IMR-90 (cell line): ENCODE data around the gene PHF21B. TPM values are rescaled to one million over a fixed set of nuclear protein-coding genes. Genes with fewer than 3 reads are reported as not detected.

ENCODE experiments used
- ATAC-seq: fragments of 200-7000 bp; cut with Tn5 transposase; 2 replicates; pipeline ENCODE4 v1.9.1; 2020; ENCODE audit warnings: low read depth, mild to moderate bottlenecking, moderate library complexity
- BruUV-seq: library from RNA; stranded (reverse); fragments of 400-500 nt; replicated peaks from 2 replicates; lab custom pipeline; 2021; lab: Mats Ljungman, UMichigan
- CTCF ChIA-PET: fragments of 300-600 bp; formaldehyde crosslinking; extraction: SDS; loops from one replicate; lab custom pipeline; 2021; ENCODE audit warnings: antibody characterized with exemption; lab: Yijun Ruan, JAX
- POLR2A ChIA-PET: fragments of 300-600 bp; sonication (Branson Sonifier 250); formaldehyde crosslinking; loops from one replicate; lab custom pipeline; 2022; ENCODE audit warnings: antibody characterized with exemption; ENCODE audit not compliant: unreplicated experiment; lab: Charles Lee
- DNase-seq: peaks from one replicate; pipeline ENCODE4 v3.0.0; 2013
- H2AFZ ChIP-seq: replicated peaks from 2 replicates; pipeline ENCODE3; 2013; ENCODE audit warnings: low read length, mild to moderate bottlenecking; ENCODE audit not compliant: poor library complexity
- H2AK5ac ChIP-seq: 2 replicates; pipeline ENCODE4 v1.6.1; 2013; ENCODE audit warnings: low read depth, low read length, inconsistent platforms
- H2AK9ac ChIP-seq: replicated peaks from 2 replicates; pipeline ENCODE3; 2013; ENCODE audit warnings: mild to moderate bottlenecking, low read depth, low read length, moderate library complexity; ENCODE audit not compliant: poor library complexity
- H2BK120ac ChIP-seq: 2 replicates; pipeline ENCODE4 v1.6.1; 2013; ENCODE audit warnings: low read depth, low read length, inconsistent platforms
- H2BK15ac ChIP-seq: 3 replicates; pipeline ENCODE4 v1.6.1; 2013; ENCODE audit warnings: low read depth, low read length, inconsistent platforms
- H2BK20ac ChIP-seq: 2 replicates; pipeline ENCODE4 v1.6.1; 2013; ENCODE audit warnings: low read depth, mild to moderate bottlenecking, inconsistent platforms, low read length, moderate library complexity
- H2BK5ac ChIP-seq: 2 replicates; pipeline ENCODE4 v1.6.1; 2013; ENCODE audit warnings: mild to moderate bottlenecking, low read depth, low read length, inconsistent platforms; ENCODE audit not compliant: poor library complexity, severe bottlenecking
- H3K14ac ChIP-seq: replicated peaks from 2 replicates; pipeline ENCODE4 v1.6.1; 2013; ENCODE audit warnings: low read depth, low read length, inconsistent platforms
- H3K18ac ChIP-seq: 2 replicates; pipeline ENCODE4 v1.6.1; 2013; ENCODE audit warnings: low read depth, low read length, control low read depth
- H3K23ac ChIP-seq: 2 replicates; pipeline ENCODE4 v1.6.1; 2013; ENCODE audit warnings: low read depth, low read length, inconsistent platforms
- H3K27ac ChIP-seq: 2 replicates; pipeline ENCODE4 v1.5.1; 2013; ENCODE audit warnings: mild to moderate bottlenecking, control low read depth, low read length; ENCODE audit not compliant: insufficient read depth
- H3K27me3 ChIP-seq: 2 replicates; pipeline ENCODE4 v1.6.1; 2013; ENCODE audit warnings: low read length; ENCODE audit not compliant: control insufficient read depth, insufficient read depth
- H3K36me3 ChIP-seq: 2 replicates; pipeline ENCODE4 v1.6.1; 2013; ENCODE audit warnings: low read length, mixed read lengths; ENCODE audit not compliant: control insufficient read depth, insufficient read depth
- H3K4ac ChIP-seq: 2 replicates; pipeline ENCODE4 v1.6.1; 2013; ENCODE audit warnings: low read depth, low read length, inconsistent platforms
- H3K4me1 ChIP-seq: 2 replicates; pipeline ENCODE4 v1.6.1; 2013; ENCODE audit warnings: low read length, mixed read lengths; ENCODE audit not compliant: control insufficient read depth, insufficient read depth
- H3K4me2 ChIP-seq: 2 replicates; pipeline ENCODE4 v1.6.1; 2013; ENCODE audit warnings: low read depth, mild to moderate bottlenecking, control low read depth, low read length, moderate library complexity
- H3K4me3 ChIP-seq: 2 replicates; pipeline ENCODE4 v1.5.1; 2013; ENCODE audit warnings: low read depth, mild to moderate bottlenecking, control low read depth, low read length, moderate library complexity; ENCODE audit not compliant: insufficient read depth
- H3K56ac ChIP-seq: 2 replicates; pipeline ENCODE4 v1.6.1; 2013; ENCODE audit warnings: low read length, inconsistent platforms; ENCODE audit not compliant: insufficient read depth; ENCODE audit errors: extremely low read depth
- H3K79me1 ChIP-seq, 2 experiments: 2 replicates each; pipeline ENCODE4 v1.6.1; 2013; ENCODE audit warnings: low read length in 2 of 2, inconsistent platforms in 1 of 2, low read depth in 1 of 2
- H3K9ac ChIP-seq: 2 replicates; pipeline ENCODE4 v1.6.1; 2013; ENCODE audit warnings: low read depth, low read length, control low read depth
- H3K9me1 ChIP-seq: 2 replicates; pipeline ENCODE4 v1.6.1; 2013; ENCODE audit warnings: low read length, inconsistent platforms; ENCODE audit not compliant: insufficient read depth
- H3K9me3 ChIP-seq: 2 replicates; pipeline ENCODE4 v1.6.1; 2013; ENCODE audit warnings: low read length; ENCODE audit not compliant: control insufficient read depth, insufficient read depth
- H4K20me1 ChIP-seq: 2 replicates; pipeline ENCODE4 v1.6.1; 2013; ENCODE audit warnings: low read length, inconsistent platforms; ENCODE audit not compliant: insufficient read depth
- H4K5ac ChIP-seq: 2 replicates; pipeline ENCODE4 v1.6.1; 2013; ENCODE audit warnings: mild to moderate bottlenecking, low read depth, low read length, control low read depth
- H4K8ac ChIP-seq, 2 experiments: 2 replicates each; pipeline ENCODE4 v1.6.1; 2013; ENCODE audit warnings: low read depth in 2 of 2, low read length in 2 of 2, control low read depth in 1 of 2, inconsistent platforms in 1 of 2
- H4K91ac ChIP-seq: 2 replicates; pipeline ENCODE4 v1.6.1; 2013; ENCODE audit warnings: low read depth, low read length, inconsistent platforms; ENCODE audit not compliant: insufficient read depth
- BHLHE40 ChIP-seq: fragments of 150-350 bp; IDR thresholded peaks from 2 replicates; pipeline ENCODE4 v1.6.1; 2016; ENCODE audit warnings: mild to moderate bottlenecking, low read depth, low read length
- CEBPB ChIP-seq: IDR thresholded peaks from 2 replicates; pipeline ENCODE4 v1.6.1; 2012; ENCODE audit warnings: low read depth, low read length, improper control_type of control experiment
- CHD1 ChIP-seq: IDR thresholded peaks from 2 replicates; pipeline ENCODE4 v1.6.1; 2012; ENCODE audit warnings: low read depth, low read length, improper control_type of control experiment
- ELK1 ChIP-seq: fragments of 150-350 bp; IDR thresholded peaks from 2 replicates; pipeline ENCODE4 v1.6.1; 2016; ENCODE audit warnings: low read depth, mild to moderate bottlenecking, low read length, moderate library complexity, borderline replicate concordance
- FOS ChIP-seq: fragments of 150-350 bp; IDR thresholded peaks from 2 replicates; pipeline ENCODE4 v1.6.1; 2016; ENCODE audit warnings: low read depth, low read length
- MAFK ChIP-seq: IDR thresholded peaks from 2 replicates; pipeline ENCODE4 v1.6.1; 2012; ENCODE audit warnings: low read depth, low read length, improper control_type of control experiment
- NFE2L2 ChIP-seq: fragments of 150-350 bp; IDR thresholded peaks from 2 replicates; pipeline ENCODE4 v1.6.1; 2016; ENCODE audit warnings: low read depth, mild to moderate bottlenecking, low read length
- POLR2A ChIP-seq: IDR thresholded peaks from 2 replicates; pipeline ENCODE4 v1.6.1; 2012; ENCODE audit warnings: mild to moderate bottlenecking, low read depth, low read length
- RAD21 ChIP-seq: IDR thresholded peaks from 2 replicates; pipeline ENCODE4 v1.6.1; 2012; ENCODE audit warnings: low read length, improper control_type of control experiment
- RCOR1 ChIP-seq: IDR thresholded peaks from 2 replicates; pipeline ENCODE4 v1.6.1; 2012; ENCODE audit warnings: mild to moderate bottlenecking, low read length, improper control_type of control experiment; ENCODE audit not compliant: insufficient replicate concordance
- RFX5 ChIP-seq: IDR thresholded peaks from 2 replicates; pipeline ENCODE4 v1.8.0; 2012; ENCODE audit warnings: low read depth, mild to moderate bottlenecking, low read length, moderate library complexity
- SMC3 ChIP-seq: fragments of 150-350 bp; IDR thresholded peaks from 2 replicates; pipeline ENCODE4 v1.6.1; 2016; ENCODE audit warnings: low read depth, mild to moderate bottlenecking, antibody characterized with exemption, low read length, moderate library complexity
- WGBS, 2 experiments: methylation state at CpG; one replicate each; pipeline versions ENCODE4 v1.1.5 to v1.1.7; 2013; ENCODE audit warnings: missing lambda C conversion rate in 2 of 2; ENCODE audit not compliant: insufficient read length in 1 of 2; ENCODE audit errors: extremely low coverage in 2 of 2; 5-methylcytosine and 5-hydroxymethylcytosine counted together
- dilution Hi-C: fragments of 300-500 bp; cut with HindIII; formaldehyde crosslinking; loops from one replicate; pipeline ENCODE4 v1.14.3; 2018; ENCODE audit warnings: low sequenced_read_pairs; ENCODE audit not compliant: unreplicated experiment
- in situ Hi-C: fragments of 300-500 bp; cut with MboI; formaldehyde crosslinking; loops from 3 replicates; pipeline ENCODE4 v1.14.3; 2019; ENCODE audit warnings: low sequenced_read_pairs, inconsistent platforms, mixed read lengths
- intact Hi-C: fragments of 100-400 bp; cut with micrococcal nuclease; formaldehyde crosslinking; loops from 2 replicates; pipeline ENCODE4 v1.10.0; 2022
- polyA plus RNA-seq, 3 experiments: library from polyadenylated mRNA; depleted of rRNA; stranded (reverse); fragments of >200 nt; gene quantifications; 2 replicates each; pipeline ENCODE4 v1.2.3, GENCODE V29; 2012; ENCODE audit warnings: low replicate concordance in 1 of 3
- total RNA-seq: library from RNA; depleted of rRNA; stranded (reverse); fragments of >200 nt; gene quantifications from 2 replicates; pipeline ENCODE4 v1.2.3, GENCODE V29; 2012
- TF ChIP-seq, protein P1 (sequence below): conservative IDR thresholded peaks from 2 replicates; pipeline ENCODE4 v1.5.1; 2012; ENCODE audit warnings: mild to moderate bottlenecking, low read depth, low read length, improper control_type of control experiment

Gene PHF21B
- total and polyA plus RNA-seq, 2 of the 4 experiments (the other 2 are of a cell fraction), result 0.02 TPM; not detected in 1

DNA sequence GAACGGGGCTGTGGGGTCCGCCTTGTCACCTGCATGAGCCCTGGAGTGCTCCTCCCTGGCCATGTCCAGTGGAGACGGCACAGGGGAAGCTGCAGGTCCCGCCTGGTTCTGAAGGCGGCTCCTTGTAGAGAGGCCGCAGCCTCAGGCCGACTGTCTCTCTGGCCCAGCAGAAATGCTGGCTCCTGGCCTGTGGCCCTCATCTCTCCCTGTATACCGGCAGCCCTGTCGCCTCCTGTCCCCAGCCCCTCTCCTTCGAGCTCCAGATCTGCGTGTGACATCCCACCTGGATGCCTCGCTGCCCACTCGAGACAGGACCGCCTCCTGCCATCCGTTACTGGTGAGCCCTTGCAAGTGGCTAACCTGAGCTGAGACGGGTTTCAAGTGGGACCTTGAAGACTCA, 73.6 kb downstream of the PHF21B start:
- POLR2A ChIA-PET, result no interaction called here

More for the DNA sequence above, 73.6 kb downstream of the PHF21B start:
- H3K14ac ChIP-seq, result no peak overlapping the region
- DNase-seq (no peak), ATAC-seq (no peak)
- H3K4me1 ChIP-seq, result no peaks in the 10 kb centered on the region
- no peak overlapping the region for H2BK20ac ChIP-seq
- no peak overlapping the region for H3K27ac ChIP-seq
- in situ Hi-C loops, result no loop called here
- no peak overlapping the region for H4K5ac ChIP-seq
- H3K18ac ChIP-seq, result no peak overlapping the region
- intact Hi-C loops, result no loop called here
- no peaks in the 10 kb centered on the region for H3K9me1 ChIP-seq
- H4K8ac ChIP-seq, result no peak overlapping the region
- H2BK120ac ChIP-seq, result no peak overlapping the region
- dilution Hi-C loops, result no loop called here
- H4K91ac ChIP-seq, result no peak overlapping the region
- TF ChIP-seq NFE2L2 (no peak), RAD21 (no peak), ELK1 (no peak), RFX5 (no peak), CEBPB (no peak), RCOR1 (no peak), SMC3 (no peak), MAFK (no peak), FOS (no peak), CHD1 (no peak), BHLHE40 (no peak), POLR2A (no peak)
- TF ChIP-seq, protein P1, sequence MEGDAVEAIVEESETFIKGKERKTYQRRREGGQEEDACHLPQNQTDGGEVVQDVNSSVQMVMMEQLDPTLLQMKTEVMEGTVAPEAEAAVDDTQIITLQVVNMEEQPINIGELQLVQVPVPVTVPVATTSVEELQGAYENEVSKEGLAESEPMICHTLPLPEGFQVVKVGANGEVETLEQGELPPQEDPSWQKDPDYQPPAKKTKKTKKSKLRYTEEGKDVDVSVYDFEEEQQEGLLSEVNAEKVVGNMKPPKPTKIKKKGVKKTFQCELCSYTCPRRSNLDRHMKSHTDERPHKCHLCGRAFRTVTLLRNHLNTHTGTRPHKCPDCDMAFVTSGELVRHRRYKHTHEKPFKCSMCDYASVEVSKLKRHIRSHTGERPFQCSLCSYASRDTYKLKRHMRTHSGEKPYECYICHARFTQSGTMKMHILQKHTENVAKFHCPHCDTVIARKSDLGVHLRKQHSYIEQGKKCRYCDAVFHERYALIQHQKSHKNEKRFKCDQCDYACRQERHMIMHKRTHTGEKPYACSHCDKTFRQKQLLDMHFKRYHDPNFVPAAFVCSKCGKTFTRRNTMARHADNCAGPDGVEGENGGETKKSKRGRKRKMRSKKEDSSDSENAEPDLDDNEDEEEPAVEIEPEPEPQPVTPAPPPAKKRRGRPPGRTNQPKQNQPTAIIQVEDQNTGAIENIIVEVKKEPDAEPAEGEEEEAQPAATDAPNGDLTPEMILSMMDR, result no peak
- H2BK5ac ChIP-seq, result no peak overlapping the region
- 76% methylated on average over 6 of the region's 16 CpGs; no CpG with 5 or more reads in 1 of the 2 experiments for WGBS, 2 experiments
- H3K4ac ChIP-seq, result no peak overlapping the region
- no peak overlapping the region for H2AK9ac ChIP-seq
- H3K79me1 ChIP-seq, result no peaks in the 10 kb centered on the region
- no peak overlapping the region for H3K4me2 ChIP-seq
- H3K36me3 ChIP-seq, result no peaks in the 10 kb centered on the region
- peaks cover 31% of the 10 kb centered on the region for H3K27me3 ChIP-seq
- no TSS peak for BruUV-seq
- H2BK15ac ChIP-seq, result no peak overlapping the region
- H3K4me3 ChIP-seq, result no peak overlapping the region
- H3K23ac ChIP-seq, result no peak overlapping the region
- H3K9me3 ChIP-seq, result no peaks in the 10 kb centered on the region
- no peak overlapping the region for H2AFZ ChIP-seq
- CTCF ChIA-PET, result no interaction called here
- no peak overlapping the region for H3K9ac ChIP-seq
- no peak overlapping the region for H3K56ac ChIP-seq
- no peak overlapping the region for H2AK5ac ChIP-seq
- no peaks in the 10 kb centered on the region for H4K20me1 ChIP-seq
